ENCODE data around the gene WFDC11.

GRCh38 chr20:45701104-45701503, 31.1 kb upstream of the WFDC11 start:
- no peak for TF ChIP-seq POLR2A (IDR thresholded peaks at IDR 0.05; ENCODE audit: low read depth, low read length)
- TF ChIP-seq, protein P1, sequence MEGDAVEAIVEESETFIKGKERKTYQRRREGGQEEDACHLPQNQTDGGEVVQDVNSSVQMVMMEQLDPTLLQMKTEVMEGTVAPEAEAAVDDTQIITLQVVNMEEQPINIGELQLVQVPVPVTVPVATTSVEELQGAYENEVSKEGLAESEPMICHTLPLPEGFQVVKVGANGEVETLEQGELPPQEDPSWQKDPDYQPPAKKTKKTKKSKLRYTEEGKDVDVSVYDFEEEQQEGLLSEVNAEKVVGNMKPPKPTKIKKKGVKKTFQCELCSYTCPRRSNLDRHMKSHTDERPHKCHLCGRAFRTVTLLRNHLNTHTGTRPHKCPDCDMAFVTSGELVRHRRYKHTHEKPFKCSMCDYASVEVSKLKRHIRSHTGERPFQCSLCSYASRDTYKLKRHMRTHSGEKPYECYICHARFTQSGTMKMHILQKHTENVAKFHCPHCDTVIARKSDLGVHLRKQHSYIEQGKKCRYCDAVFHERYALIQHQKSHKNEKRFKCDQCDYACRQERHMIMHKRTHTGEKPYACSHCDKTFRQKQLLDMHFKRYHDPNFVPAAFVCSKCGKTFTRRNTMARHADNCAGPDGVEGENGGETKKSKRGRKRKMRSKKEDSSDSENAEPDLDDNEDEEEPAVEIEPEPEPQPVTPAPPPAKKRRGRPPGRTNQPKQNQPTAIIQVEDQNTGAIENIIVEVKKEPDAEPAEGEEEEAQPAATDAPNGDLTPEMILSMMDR (conservative IDR thresholded peaks at IDR 0.05; ENCODE audit: low read depth, low read length): no peak
- no peak for TF ChIP-seq BHLHE40 (IDR thresholded peaks at IDR 0.05; ENCODE audit: low read depth, low read length)
- TF ChIP-seq, protein P2, sequence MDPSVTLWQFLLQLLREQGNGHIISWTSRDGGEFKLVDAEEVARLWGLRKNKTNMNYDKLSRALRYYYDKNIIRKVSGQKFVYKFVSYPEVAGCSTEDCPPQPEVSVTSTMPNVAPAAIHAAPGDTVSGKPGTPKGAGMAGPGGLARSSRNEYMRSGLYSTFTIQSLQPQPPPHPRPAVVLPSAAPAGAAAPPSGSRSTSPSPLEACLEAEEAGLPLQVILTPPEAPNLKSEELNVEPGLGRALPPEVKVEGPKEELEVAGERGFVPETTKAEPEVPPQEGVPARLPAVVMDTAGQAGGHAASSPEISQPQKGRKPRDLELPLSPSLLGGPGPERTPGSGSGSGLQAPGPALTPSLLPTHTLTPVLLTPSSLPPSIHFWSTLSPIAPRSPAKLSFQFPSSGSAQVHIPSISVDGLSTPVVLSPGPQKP (IDR thresholded peaks at IDR 0.05; ENCODE audit: borderline replicate concordance, low read depth, low read length): no peak
- TF ChIP-seq MXI1 (IDR thresholded peaks at IDR 0.05; ENCODE audit: borderline replicate concordance, low read depth, low read length): no peak
- no peak for TF ChIP-seq USF2 (IDR thresholded peaks at IDR 0.05; ENCODE audit: low read depth, low read length)
- TF ChIP-seq RAD21 (IDR thresholded peaks at IDR 0.05; ENCODE audit: low read length): no peak
- no peak for TF ChIP-seq CEBPB (IDR thresholded peaks at IDR 0.05; ENCODE audit: low read depth, low read length)
- TF ChIP-seq CHD1 (IDR thresholded peaks at IDR 0.05; ENCODE audit: low read depth, low read length): no peak
